ENCODE measurements around the gene EMILIN3.

EMILIN3 gene

GRCh38 chr20:41350408-41350962 lies 16.1 kb downstream of the EMILIN3 start:
- H3K27ac Mint-ChIP-seq, result no peak overlapping the region
- no peaks in the 10 kb centered on the region for H3K9me3 Mint-ChIP-seq
- H3K4me1 Mint-ChIP-seq (ENCODE audit: low read depth), result no peaks in the 10 kb centered on the region
- no peak for DNase-seq
- no peak overlapping the region for H3K4me3 Mint-ChIP-seq
- H3K36me3 Mint-ChIP-seq (ENCODE audit: low read depth), result no peaks in the 10 kb centered on the region
- H3K27me3 Mint-ChIP-seq, result no peaks in the 10 kb centered on the region

GRCh38 chr20:41349943-41350342 lies 16.7 kb downstream of the EMILIN3 start:
- Mint-ChIP-seq H3K9me3 (no peaks in the 10 kb centered on the region), H3K36me3 (ENCODE audit: low read depth) (no peaks in the 10 kb centered on the region), H3K4me3 (no peak overlapping the region), H3K4me1 (ENCODE audit: low read depth) (no peaks in the 10 kb centered on the region), H3K27me3 (no peaks in the 10 kb centered on the region), H3K27ac (no peak overlapping the region)
- no peak for DNase-seq

GRCh38 chr20:41349266-41349665 lies 17.4 kb downstream of the EMILIN3 start:
- H3K4me3 Mint-ChIP-seq, result no peak overlapping the region
- H3K27me3 Mint-ChIP-seq, result no peaks in the 10 kb centered on the region
- no peaks in the 10 kb centered on the region for H3K36me3 Mint-ChIP-seq (ENCODE audit: low read depth)
- no peaks in the 10 kb centered on the region for H3K4me1 Mint-ChIP-seq (ENCODE audit: low read depth)
- H3K27ac Mint-ChIP-seq, result no peak overlapping the region
- DNase-seq, result no peak
- no peaks in the 10 kb centered on the region for H3K9me3 Mint-ChIP-seq

- no peaks in the 10 kb centered on the region for H3K4me1 Mint-ChIP-seq (ENCODE audit: low read depth)
- DNase-seq, result no peak
- H3K4me3 Mint-ChIP-seq, result no peak overlapping the region
- H3K27ac Mint-ChIP-seq, result no peak overlapping the region
- H3K9me3 Mint-ChIP-seq, result no peaks in the 10 kb centered on the region
- H3K36me3 Mint-ChIP-seq (ENCODE audit: low read depth), result no peaks in the 10 kb centered on the region
- no peaks in the 10 kb centered on the region for H3K27me3 Mint-ChIP-seq
Observed at GRCh38 chr20:41348430-41349172, 18.0 kb downstream of the EMILIN3 start.

- no peaks in the 10 kb centered on the region for H3K9me3 Mint-ChIP-seq
- H3K4me3 Mint-ChIP-seq, result no peak overlapping the region
- H3K27me3 Mint-ChIP-seq, result no peaks in the 10 kb centered on the region
- no peaks in the 10 kb centered on the region for H3K36me3 Mint-ChIP-seq (ENCODE audit: low read depth)
- no peaks in the 10 kb centered on the region for H3K4me1 Mint-ChIP-seq (ENCODE audit: low read depth)
- DNase-seq, result no peak
- H3K27ac Mint-ChIP-seq, result no peak overlapping the region
Observed at GRCh38 chr20:41347523-41348429, 18.8 kb downstream of the EMILIN3 start.

- Mint-ChIP-seq H3K4me1 (ENCODE audit: low read depth) (no peaks in the 10 kb centered on the region), H3K9me3 (no peaks in the 10 kb centered on the region), H3K4me3 (no peak overlapping the region), H3K27ac (no peak overlapping the region), H3K27me3 (no peaks in the 10 kb centered on the region), H3K36me3 (ENCODE audit: low read depth) (no peaks in the 10 kb centered on the region)
- DNase-seq, result no peak
Observed at GRCh38 chr20:41345729-41346067, 20.9 kb downstream of the EMILIN3 start.

- H3K4me3 Mint-ChIP-seq, result no peak overlapping the region
- H3K27me3 Mint-ChIP-seq, result no peaks in the 10 kb centered on the region
- no peaks in the 10 kb centered on the region for H3K36me3 Mint-ChIP-seq (ENCODE audit: low read depth)
- DNase-seq, result no peak
- no peak overlapping the region for H3K27ac Mint-ChIP-seq
- H3K4me1 Mint-ChIP-seq (ENCODE audit: low read depth), result peaks cover 4% of the 10 kb centered on the region
- no peaks in the 10 kb centered on the region for H3K9me3 Mint-ChIP-seq
Observed at GRCh38 chr20:41344938-41345728, 21.5 kb downstream of the EMILIN3 start.

GRCh38 chr20:41344477-41344876 lies 22.1 kb downstream of the EMILIN3 start:
- Mint-ChIP-seq H3K4me3 (no peak overlapping the region), H3K9me3 (no peaks in the 10 kb centered on the region), H3K4me1 (ENCODE audit: low read depth) (peaks cover 6% of the 10 kb centered on the region), H3K27ac (no peak overlapping the region), H3K36me3 (ENCODE audit: low read depth) (no peaks in the 10 kb centered on the region), H3K27me3 (peaks cover 1% of the 10 kb centered on the region)
- no peak for DNase-seq

- DNase-seq, result no peak
- Mint-ChIP-seq H3K36me3 (ENCODE audit: low read depth) (no peaks in the 10 kb centered on the region), H3K4me1 (ENCODE audit: low read depth) (peaks cover 6% of the 10 kb centered on the region), H3K4me3 (no peak overlapping the region), H3K27me3 (peaks cover 6% of the 10 kb centered on the region), H3K9me3 (no peaks in the 10 kb centered on the region), H3K27ac (no peak overlapping the region)
Observed at GRCh38 chr20:41342474-41343464, 23.8 kb downstream of the EMILIN3 start.

- H3K9me3 Mint-ChIP-seq, result no peaks in the 10 kb centered on the region
- H3K27me3 Mint-ChIP-seq, result peaks cover 6% of the 10 kb centered on the region
Observed at GRCh38 chr20:41340327-41341055, 26.1 kb downstream of the EMILIN3 start, which contains the start of gene LPIN3. Gene LPIN3 (plus strand): TSS chr20:41340821. CDS start chr20:41345804, 4,983 bp downstream.

GRCh38 chr20:41339957-41340326 lies 26.7 kb downstream of the EMILIN3 start:
- peaks cover 6% of the 10 kb centered on the region for H3K4me1 Mint-ChIP-seq (ENCODE audit: low read depth)
- peak overlapping the region; percentile 72 for H3K4me3 Mint-ChIP-seq
- peak; percentile 92 for DNase-seq
- H3K27me3 Mint-ChIP-seq, result peaks cover 6% of the 10 kb centered on the region
- H3K9me3 Mint-ChIP-seq, result no peaks in the 10 kb centered on the region
- H3K36me3 Mint-ChIP-seq (ENCODE audit: low read depth), result no peaks in the 10 kb centered on the region
- peak overlapping the region; percentile 38 for H3K27ac Mint-ChIP-seq

More at GRCh38 chr20:41340327-41341055, 26.1 kb downstream of the EMILIN3 start, which contains the start of gene LPIN3:
- DNase-seq, result peak; percentile 72
- Mint-ChIP-seq H3K4me1 (ENCODE audit: low read depth) (peaks cover 6% of the 10 kb centered on the region), H3K4me3 (peak within 1 kb of the TSS; percentile 72), H3K27ac (peak within 1 kb of the TSS; percentile 38), H3K36me3 (ENCODE audit: low read depth) (no peaks in the 10 kb centered on the region)

- no peaks in the 10 kb centered on the region for H3K36me3 Mint-ChIP-seq (ENCODE audit: low read depth)
- no peak for DNase-seq
- H3K4me1 Mint-ChIP-seq (ENCODE audit: low read depth), result peaks cover 6% of the 10 kb centered on the region
- H3K4me3 Mint-ChIP-seq, result no peak overlapping the region
- peaks cover 6% of the 10 kb centered on the region for H3K27me3 Mint-ChIP-seq
- H3K9me3 Mint-ChIP-seq, result no peaks in the 10 kb centered on the region
- no peak overlapping the region for H3K27ac Mint-ChIP-seq
Observed at GRCh38 chr20:41336711-41337492, 29.7 kb downstream of the EMILIN3 start.

Measured in activated T-cell treated with anti-CD3 and anti-CD28 coated beads, Interleukin-2, amount 50 U/mL, for 24 hours (primary cell).